GM21390 (cell line): Measurements from ENCODE around the gene USP37.

Source experiments
- ATAC-seq: cut with Tn5 transposase; IDR thresholded peaks from one replicate; pipeline ENCODE4 v1.9.1; 2021; ENCODE audit not compliant: unreplicated experiment

Gene USP37

GRCh38 chr2:218477247-218477646 is 90.9 kb downstream of the USP37 start:
- ATAC-seq, result no peak

DNA sequence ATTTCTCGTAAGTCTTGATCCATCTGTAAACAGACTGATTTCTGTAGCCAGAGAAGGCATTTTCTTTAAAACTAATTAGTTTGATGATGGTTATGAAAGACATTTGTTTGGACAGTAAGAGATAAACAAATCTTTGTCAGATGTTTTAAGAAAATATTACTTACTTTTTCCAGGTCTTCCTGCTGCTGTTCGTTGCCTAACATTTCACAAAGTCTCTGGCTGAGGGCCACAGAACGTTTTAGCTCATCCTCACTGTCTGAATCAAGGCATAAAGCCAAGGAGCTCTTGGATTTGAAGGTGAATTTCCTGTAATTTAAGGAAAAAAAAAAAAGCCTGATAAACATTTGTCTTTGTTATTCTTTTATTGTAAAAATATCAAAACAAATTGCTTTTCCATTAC is 91.5 kb downstream of the USP37 start:
- ATAC-seq, result no peak

- ATAC-seq, result no peak
Measured at GRCh38 chr2:218474527-218474926, 93.6 kb downstream of the USP37 start.

DNA sequence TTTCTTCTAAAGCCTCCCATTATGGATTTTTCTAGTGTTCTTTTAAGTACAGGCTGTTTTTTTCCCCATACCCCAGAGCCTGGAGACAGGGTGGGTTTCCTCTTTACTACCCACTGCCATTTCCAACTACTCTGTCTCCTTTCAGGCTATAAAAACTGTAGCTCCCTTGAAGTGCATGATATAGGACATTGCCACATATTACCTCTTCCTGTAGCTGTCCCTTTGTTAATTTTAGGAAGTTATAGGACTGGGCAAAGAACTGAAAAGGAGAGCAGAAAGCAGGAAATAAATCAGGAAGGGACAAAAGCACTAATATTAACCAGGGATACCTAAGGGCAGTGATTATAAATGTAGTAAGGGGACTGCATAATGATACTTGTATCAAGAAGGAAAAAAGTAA is 95.2 kb downstream of the USP37 start:
- no peak for ATAC-seq

DNA sequence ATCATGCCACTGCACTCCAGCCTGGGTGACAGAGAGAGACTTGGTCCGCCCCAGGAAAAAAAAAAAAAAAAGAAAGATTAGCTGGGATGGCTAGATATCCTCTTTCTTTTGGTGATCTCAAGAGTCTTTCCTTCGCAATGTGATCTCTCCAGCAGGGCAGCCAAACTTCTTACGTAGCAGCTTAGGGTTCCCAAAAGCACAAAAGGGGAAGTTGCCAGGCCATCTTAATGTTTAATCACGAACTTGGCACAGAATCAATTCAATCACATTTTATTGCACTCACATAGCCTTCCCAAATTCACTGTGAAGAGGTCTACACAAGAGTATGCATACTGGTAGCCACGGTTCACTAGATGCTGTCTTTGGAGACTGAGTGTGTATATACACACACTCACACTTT is 96.2 kb downstream of the USP37 start:
- ATAC-seq, result no peak

DNA sequence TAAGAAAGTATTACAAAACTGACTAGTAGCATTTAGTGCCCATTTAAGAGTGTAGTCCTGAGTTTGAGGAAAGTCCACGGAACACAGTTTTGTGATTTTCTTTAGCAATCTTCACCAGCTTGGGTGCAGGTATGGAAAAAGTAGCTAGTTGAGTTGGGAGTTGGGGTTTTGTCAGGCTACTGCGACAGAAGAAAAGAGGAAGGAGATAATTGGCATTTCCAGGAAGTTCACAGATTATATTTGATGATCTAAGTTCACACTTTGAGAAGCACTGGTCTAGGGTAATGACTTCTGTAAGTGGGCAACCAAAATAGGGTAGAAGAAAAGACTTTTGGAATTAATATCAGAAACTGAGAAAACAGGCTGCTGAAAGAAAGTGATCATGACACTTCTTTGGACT is 97.1 kb downstream of the USP37 start:
- ATAC-seq, result no peak

DNA sequence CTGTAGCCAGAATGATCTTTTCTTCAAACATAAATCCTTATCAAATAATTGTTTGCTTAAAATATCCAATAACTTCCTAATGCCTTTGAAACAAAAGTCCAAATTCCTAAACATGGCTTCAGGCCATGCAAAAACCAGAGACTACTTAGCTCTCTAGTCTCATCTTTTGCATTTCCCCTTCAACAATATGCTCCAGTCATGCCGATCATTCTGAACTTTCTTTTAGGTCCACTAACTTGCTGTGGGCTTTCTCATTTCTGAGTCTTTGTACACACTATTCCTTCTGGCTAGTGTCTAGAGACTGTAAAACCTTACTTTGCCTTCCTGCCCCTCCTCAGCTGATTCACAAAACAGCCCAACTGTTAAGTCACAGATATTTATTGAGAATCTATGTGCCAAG is 97.7 kb downstream of the USP37 start:
- no peak for ATAC-seq

DNA sequence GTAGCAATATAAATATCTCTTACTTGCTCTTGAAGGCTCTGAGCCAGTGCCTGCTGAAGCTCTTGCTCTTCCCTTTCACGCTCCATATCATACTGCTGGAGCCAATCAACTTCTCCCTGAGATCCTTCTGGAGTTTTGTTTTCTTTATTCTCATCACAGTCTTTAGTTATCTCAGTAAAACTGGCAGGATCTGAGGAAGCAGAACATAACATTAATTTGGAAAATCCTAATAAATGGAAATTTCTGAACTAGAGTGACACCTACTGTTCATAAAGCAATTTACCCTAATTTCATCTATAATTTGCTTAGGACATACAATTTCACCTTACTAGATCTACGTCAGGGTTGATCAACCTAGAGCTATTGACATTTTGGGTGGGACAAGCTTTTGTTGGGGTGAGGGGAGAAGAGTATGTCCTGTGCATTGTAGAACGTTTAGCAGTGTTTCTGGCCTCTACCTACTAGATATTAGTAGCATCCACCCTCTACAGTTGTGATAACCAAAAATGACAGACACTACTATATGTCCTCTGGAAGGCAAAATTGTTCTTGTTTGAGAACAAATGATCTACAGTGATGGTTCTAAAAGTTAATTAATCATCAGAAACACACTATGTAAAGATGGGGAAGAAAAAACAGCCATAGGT is 102.0 kb downstream of the USP37 start:
- ATAC-seq, result no peak

GRCh38 chr2:218458598-218458997 is 109.6 kb downstream of the USP37 start:
- no peak for ATAC-seq

GRCh38 chr2:218456849-218457248 is 111.3 kb downstream of the USP37 start:
- ATAC-seq, result no peak

GRCh38 chr2:218452079-218452478 is 116.1 kb downstream of the USP37 start:
- no peak for ATAC-seq

DNA sequence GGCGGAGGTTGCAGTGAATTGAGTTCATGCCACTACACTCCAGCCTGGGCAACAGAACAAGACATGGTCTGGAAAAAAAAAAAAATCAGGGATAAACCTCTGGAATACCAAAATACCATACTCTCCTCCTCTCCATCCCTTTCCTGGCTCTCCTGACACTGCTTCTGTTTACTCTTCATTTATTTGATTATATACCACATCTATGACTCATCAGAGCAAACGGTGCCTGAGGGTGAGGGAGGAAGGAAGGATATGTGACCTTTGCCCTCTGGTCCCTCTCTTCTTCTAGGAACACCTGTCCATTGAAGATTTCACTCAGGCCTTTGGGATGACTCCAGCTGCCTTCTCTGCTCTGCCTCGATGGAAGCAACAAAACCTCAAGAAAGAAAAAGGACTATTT is 119.2 kb downstream of the USP37 start:
- no peak for ATAC-seq

GRCh38 chr2:218447072-218447471 is 121.1 kb downstream of the USP37 start:
- no peak for ATAC-seq

GRCh38 chr2:218446547-218446946 is 121.6 kb downstream of the USP37 start:
- no peak for ATAC-seq

- ATAC-seq, result no peak
Measured at GRCh38 chr2:218445602-218446001, 122.5 kb downstream of the USP37 start.

DNA sequence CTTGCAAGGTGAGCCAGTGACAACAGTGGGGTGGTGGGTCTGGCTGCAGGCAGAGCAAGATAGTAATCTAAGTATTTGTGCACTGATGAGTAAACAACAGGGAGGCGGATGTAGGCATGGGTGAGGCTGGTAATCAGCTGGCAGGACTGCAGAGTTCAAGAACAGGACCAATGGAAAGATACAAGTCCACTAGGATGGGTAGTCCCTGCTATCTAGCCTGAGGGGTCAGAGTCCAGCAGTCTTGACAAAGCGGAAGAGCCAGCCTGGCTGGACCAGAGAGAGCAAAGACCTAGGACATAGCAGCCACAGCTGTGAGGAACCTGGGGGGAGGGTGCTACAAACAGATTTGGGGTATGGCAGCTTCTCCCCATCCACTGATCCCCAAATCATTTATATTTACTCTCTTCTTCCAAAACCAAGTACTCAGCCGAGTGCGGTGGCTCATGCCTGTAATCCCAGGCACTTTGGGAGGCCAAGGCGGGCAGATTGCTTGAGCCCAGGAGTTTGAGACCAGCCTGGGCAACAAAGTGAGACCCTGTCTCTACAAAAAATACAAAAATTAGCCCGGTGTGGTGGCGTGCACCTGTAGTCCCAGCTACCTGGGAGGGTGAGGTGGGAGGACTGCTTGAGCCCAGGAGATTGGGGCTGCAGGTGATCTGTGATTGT is 123.3 kb downstream of the USP37 start:
- no peak for ATAC-seq

GRCh38 chr2:218438596-218438995 is 129.6 kb downstream of the USP37 start:
- ATAC-seq, result no peak

- no peak for ATAC-seq
Measured at GRCh38 chr2:218437969-218438368, 130.2 kb downstream of the USP37 start.

GRCh38 chr2:218436992-218437391 is 131.2 kb downstream of the USP37 start:
- no peak for ATAC-seq

DNA sequence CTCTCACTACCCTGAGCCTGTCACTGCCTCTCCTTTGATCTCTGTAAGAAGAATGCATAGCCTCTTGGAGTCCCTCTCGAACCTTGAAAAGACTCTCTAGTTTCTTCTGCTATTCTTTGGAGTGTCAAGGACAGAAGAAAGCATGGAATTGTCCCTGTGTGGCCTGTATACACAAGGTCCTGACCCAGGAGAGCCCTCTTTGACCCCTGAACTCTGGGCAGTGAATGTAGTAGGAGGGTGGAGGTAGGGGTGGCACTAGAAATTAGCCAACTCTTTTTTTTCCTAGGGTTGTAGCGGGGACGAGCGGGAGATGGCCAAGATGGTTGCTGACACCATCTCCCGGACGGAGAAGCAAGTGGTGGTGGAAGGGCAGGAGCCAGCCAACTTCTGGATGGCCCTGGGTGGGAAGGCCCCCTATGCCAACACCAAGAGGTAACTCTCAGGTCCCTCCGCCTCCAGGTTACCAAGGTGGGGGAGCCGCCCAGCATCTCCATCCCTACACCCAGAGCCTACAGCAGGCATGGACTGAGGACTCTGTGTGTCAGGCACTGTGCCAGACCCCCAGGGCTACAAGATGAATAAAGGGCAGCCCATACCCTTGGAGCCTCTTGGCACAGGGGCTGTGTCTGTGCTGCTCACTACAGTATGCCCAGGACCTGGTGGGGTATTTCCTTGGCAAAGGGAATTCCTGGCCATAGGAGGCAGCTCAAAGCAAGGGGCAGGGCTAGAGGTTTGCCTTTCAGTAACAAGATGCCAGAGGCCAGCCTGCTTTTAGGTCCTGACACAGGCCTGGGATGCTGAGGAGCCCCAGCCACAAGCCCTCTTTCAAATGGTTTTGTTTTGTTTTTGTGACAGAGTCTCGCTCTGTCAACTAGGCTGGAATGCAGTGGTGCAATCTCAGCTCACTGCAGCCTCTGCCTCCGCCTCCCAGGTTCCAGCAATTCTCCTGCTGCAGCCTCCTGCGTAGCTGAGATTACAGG is 132.9 kb downstream of the USP37 start:
- no peak for ATAC-seq

- no peak for ATAC-seq
Measured at GRCh38 chr2:218434456-218434855, 133.7 kb downstream of the USP37 start.
